GM15510 (cell line): ENCODE results near the gene MRPL33.

ENCODE experiments used
- POLR2A ChIP-seq: IDR thresholded peaks from 3 replicates; pipeline ENCODE4 v1.6.1; 2011; ENCODE audit warnings: borderline replicate concordance; ENCODE audit not compliant: insufficient read length; ENCODE audit errors: extremely low read depth

Gene MRPL33

GRCh38 chr2:27809761-27810241 lies 38.3 kb downstream of the MRPL33 start:
- TF ChIP-seq POLR2A = no peak

GRCh38 chr2:27810455-27810854 lies 38.9 kb downstream of the MRPL33 start:
- no peak for TF ChIP-seq POLR2A

GRCh38 chr2:27811768-27812167 lies 40.2 kb downstream of the MRPL33 start:
- TF ChIP-seq POLR2A = no peak

- TF ChIP-seq POLR2A = no peak
Measured at GRCh38 chr2:27814758-27815157, 43.2 kb downstream of the MRPL33 start.

- TF ChIP-seq POLR2A = no peak
Measured at GRCh38 chr2:27815860-27816438, 44.4 kb downstream of the MRPL33 start.

GRCh38 chr2:27822049-27822448 lies 50.5 kb downstream of the MRPL33 start:
- TF ChIP-seq POLR2A = no peak

- no peak for TF ChIP-seq POLR2A
Measured at GRCh38 chr2:27823135-27823534, 51.6 kb downstream of the MRPL33 start.

- TF ChIP-seq POLR2A = no peak
Measured at GRCh38 chr2:27823569-27823968, 52.0 kb downstream of the MRPL33 start.

- TF ChIP-seq POLR2A = no peak
Measured at GRCh38 chr2:27824401-27824800, 52.9 kb downstream of the MRPL33 start.

- no peak for TF ChIP-seq POLR2A
Measured at GRCh38 chr2:27828305-27828704, 56.8 kb downstream of the MRPL33 start.
